ENCODE results near the gene EPS8L2. TPM values are rescaled to one million over a fixed set of nuclear protein-coding genes. Genes with fewer than 3 reads are reported as not detected.
"Not testable (repeated sequence)": the region's sequence is repeated elsewhere in the genome, so short reads cannot be mapped to it uniquely, and the experiment has no call there.

EPS8L2 gene
- total and polyA plus RNA-seq, 11 donors, result 0.72 to 15.5 (median 1.5) TPM

GRCh38 chr11:686451-687243 lies 19.4 kb upstream of the EPS8L2 start:
- no peak for ATAC-seq
- peaks cover 0 to 5% (median 0%) of the 10 kb centered on the region in 12 donors for H3K4me1 ChIP-seq
- no peak overlapping the region for H3K27ac ChIP-seq
- intact Hi-C loops (cut with DNase I), result no loop called here
- no peaks in the 10 kb centered on the region for H3K27me3 ChIP-seq
- H3K36me3 ChIP-seq, result peaks cover 0 to 81% (median 69%) of the 10 kb centered on the region in 9 donors
- no peaks in the 10 kb centered on the region for H3K9me3 ChIP-seq
- 90 to 93% (median 92%) methylated on average over 29 to 30 of the region's 30 CpGs for WGBS, 4 donors
- DNase-seq, result no peak
- TF ChIP-seq CTCF (IDR thresholded peaks at IDR 0.05) (no peak), POLR2A (IDR thresholded peaks at IDR 0.05) (no peak)
- H3K4me3 ChIP-seq, result no peak overlapping the region

GRCh38 chr11:687751-688150 lies 18.3 kb upstream of the EPS8L2 start:
- H3K27me3 ChIP-seq, result no peaks in the 10 kb centered on the region
- H3K4me1 ChIP-seq, result peaks cover 0 to 6% (median 0%) of the 10 kb centered on the region in 12 donors
- DNase-seq (no peak), ATAC-seq (no peak)
- no peaks in the 10 kb centered on the region for H3K9me3 ChIP-seq
- WGBS, 4 donors, result 85 to 96% (median 92%) methylated on average over 13 of the region's 13 CpGs
- H3K27ac ChIP-seq, result no peak overlapping the region
- TF ChIP-seq POLR2A (IDR thresholded peaks at IDR 0.05) (no peak), CTCF (IDR thresholded peaks at IDR 0.05) (no peak)
- no peak overlapping the region for H3K4me3 ChIP-seq
- intact Hi-C loops (cut with DNase I), result no loop called here
- H3K36me3 ChIP-seq, result peaks cover 0 to 78% (median 64%) of the 10 kb centered on the region in 9 donors

- intact Hi-C loops (cut with DNase I), result no loop called here
- Histone ChIP-seq H3K4me3 (no peak overlapping the region), H3K36me3 (peaks cover 0 to 69% (median 55%) of the 10 kb centered on the region in 9 donors), H3K27me3 (no peaks in the 10 kb centered on the region), H3K4me1 (peaks cover 2 to 15% (median 6%) of the 10 kb centered on the region in 12 donors), H3K9me3 (no peaks in the 10 kb centered on the region), H3K27ac (no peak overlapping the region)
- TF ChIP-seq POLR2A (IDR thresholded peaks at IDR 0.05), result no peak
- 79 to 91% (median 85%) methylated on average over 8 to 9 of the region's 9 CpGs for WGBS, 4 donors
- DNase-seq (peak in 1 of 5 donors; percentile 12), ATAC-seq (no peak)
Observed at GRCh38 chr11:688681-689080, 17.4 kb upstream of the EPS8L2 start.

- Histone ChIP-seq H3K4me1 (peaks cover 5 to 25% (median 13%) of the 10 kb centered on the region in 12 donors), H3K27ac (no peak overlapping the region), H3K4me3 (no peak overlapping the region), H3K9me3 (no peaks in the 10 kb centered on the region), H3K27me3 (no peaks in the 10 kb centered on the region), H3K36me3 (peaks cover 0 to 59% (median 46%) of the 10 kb centered on the region in 9 donors)
- TF ChIP-seq POLR2A (IDR thresholded peaks at IDR 0.05) (no peak), CTCF (IDR thresholded peaks at IDR 0.05) (no peak)
- DNase-seq (no peak), ATAC-seq (no peak)
- intact Hi-C loops (cut with DNase I), result loop anchor here in 1 of 10 donors (5.0 kb wide), 1 partner anchor 77 kb away; no protein-coding TSS in a partner anchor
- WGBS, 4 donors, result 68 to 93% (median 88%) methylated on average over 5 to 7 of the region's 7 CpGs
Observed at GRCh38 chr11:689625-690024, 16.4 kb upstream of the EPS8L2 start.

- not testable (repeated sequence) for H3K27ac ChIP-seq, H3K27me3 ChIP-seq, H3K9me3 ChIP-seq, H3K4me3 ChIP-seq, ATAC-seq
- intact Hi-C loops (cut with DNase I), result loop anchor here in 1 of 10 donors (5.0 kb wide), 1 partner anchor 78 kb away; no protein-coding TSS in a partner anchor
- 96 to 99% (median 97%) methylated on average over 3 of the region's 3 CpGs for WGBS, 4 donors
- Histone ChIP-seq H3K4me1 (peaks cover 5 to 26% (median 13%) of the 10 kb centered on the region in 12 donors), H3K36me3 (peaks cover 0 to 53% (median 41%) of the 10 kb centered on the region in 9 donors)
- peak in 1 of 5 donors; percentile 4 for DNase-seq
Observed at GRCh38 chr11:690244-690643, 15.8 kb upstream of the EPS8L2 start.
